Activated effector memory CD4-positive, alpha-beta T cell treated with Interleukin-2 at 50 U/mL for 16 hours (primary cell): ENCODE data around the gene ZNF165.

Experiments used
- DNase-seq: peaks from one replicate; pipeline ENCODE4 v3.0.0-alpha.2; 2020

The ZNF165 gene

DNA sequence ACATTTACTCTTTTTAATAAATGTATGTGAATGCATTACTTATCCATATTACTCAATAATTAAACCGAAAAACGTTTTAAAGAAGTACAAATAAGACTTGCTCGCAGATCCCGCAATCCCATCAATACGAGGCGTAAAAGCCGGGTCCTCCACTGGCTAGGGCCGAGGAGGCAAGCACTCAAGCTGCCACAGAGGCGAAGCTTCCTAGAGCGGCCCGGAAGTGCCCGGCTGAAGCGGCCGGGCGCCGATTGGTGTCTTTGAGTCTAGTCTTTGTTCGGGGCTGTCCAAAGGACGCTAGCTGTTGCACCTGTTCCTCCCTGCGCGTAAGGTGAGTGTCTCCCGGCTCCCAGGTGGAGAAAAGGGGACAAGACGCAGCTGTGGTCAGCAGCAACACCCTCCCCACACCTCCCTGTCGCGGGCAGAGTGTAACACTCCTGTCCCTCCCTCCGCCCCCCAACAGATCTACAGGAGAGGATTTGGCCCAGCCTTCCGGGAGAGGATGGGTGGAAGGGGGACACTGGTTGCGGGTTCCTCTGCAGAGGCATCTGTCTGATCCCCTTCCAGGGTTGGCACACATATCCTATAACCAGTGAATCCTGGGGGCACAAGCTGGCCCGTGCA lies 44.1 kb downstream of the ZNF165 start, which contains the start of gene ZSCAN16:
Gene ZSCAN16, plus strand, starts transcription at position 260 of the 621 bp plus-strand sequence. CDS start 835 bp downstream, outside the sequence.
- peak; percentile 69 for DNase-seq

DNA sequence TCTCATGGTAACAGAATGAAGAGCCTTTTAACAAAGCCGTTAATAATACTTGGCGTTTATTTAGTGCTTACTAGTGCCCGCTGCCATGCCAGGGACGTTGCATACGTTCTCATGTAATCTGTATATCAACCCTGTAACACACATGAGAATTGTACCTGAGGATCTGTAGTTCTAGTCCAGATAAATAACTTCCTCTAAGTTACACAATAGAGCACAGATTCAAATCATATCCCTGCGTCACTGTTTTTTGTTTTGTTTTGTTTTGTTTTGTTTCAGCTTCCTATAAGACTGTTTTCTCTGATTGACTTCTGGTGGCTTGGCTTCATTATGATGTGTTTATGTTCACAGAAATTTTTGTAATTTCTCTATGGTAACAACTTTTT lies 44.6 kb downstream of the ZNF165 start:
- DNase-seq = no peak

DNA sequence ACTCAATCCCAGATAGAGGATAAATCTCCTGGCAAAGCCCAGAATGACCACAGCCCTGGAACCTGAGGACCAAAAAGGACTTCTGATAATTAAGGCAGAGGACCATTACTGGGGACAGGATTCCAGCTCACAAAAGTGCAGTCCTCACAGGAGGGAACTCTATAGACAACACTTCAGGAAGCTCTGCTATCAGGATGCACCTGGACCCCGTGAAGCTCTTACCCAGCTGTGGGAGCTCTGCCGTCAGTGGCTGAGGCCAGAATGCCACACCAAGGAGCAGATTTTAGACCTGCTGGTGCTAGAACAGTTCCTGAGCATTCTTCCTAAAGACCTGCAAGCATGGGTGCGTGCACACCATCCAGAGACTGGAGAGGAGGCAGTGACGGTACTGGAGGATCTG lies 45.0 kb downstream of the ZNF165 start:
- no peak for DNase-seq

DNA sequence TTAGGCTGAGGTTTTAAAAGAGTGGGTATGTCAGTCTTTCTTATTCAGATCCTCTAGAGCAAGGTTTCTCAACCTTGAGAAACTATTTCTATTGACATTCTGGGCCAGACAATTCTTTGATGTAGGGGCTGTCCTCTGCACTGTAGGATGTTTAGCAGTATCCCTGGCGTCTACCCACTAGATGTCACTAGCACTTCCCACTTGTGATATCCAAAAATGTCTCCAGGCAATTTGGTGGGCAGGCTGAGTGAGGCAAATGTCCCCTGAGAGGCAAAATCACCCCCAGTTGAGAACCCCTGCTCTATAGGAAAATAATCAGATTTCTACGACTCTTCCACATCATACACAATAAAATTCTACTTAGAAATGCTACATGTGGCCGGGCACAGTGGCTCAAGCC lies 53.6 kb downstream of the ZNF165 start:
- DNase-seq = no peak

DNA sequence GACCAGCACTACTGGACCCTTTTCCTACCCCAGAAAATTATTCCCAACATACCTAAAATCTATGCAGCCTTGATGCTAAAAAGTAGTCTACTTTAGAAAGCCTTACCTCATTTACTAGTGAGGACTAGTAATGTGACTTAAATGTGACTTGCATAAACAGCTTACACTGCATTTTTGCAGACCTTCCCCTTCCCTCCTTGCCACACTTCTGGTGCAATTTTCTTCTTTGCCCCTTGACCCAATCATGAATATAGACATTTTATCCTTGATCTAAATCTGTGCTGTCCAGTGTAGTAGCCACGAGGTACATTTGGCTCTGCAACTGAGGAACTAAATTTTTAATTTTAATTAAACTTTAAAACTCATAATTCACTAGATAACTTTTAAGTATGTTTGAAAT lies 54.3 kb downstream of the ZNF165 start:
- DNase-seq = no peak

DNA sequence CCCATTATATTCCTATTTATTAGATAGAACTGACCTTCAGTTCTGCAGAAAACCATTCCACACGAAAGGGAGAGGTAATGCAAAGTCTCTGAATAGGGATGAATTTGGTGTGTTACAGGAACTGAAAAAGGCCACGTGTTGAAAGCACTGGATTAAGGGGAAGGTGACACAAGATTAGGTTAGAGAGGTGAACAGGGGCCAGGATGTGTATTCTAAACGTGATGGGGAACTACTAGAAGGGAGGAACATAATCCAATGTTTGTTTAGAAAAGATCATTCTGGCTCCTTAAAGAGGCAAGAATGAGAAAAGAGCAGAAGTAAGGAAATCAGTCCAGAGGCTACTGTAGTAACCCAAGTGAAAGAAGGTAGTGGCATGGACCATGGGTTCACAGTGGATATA lies 55.0 kb downstream of the ZNF165 start:
- no peak for DNase-seq

DNA sequence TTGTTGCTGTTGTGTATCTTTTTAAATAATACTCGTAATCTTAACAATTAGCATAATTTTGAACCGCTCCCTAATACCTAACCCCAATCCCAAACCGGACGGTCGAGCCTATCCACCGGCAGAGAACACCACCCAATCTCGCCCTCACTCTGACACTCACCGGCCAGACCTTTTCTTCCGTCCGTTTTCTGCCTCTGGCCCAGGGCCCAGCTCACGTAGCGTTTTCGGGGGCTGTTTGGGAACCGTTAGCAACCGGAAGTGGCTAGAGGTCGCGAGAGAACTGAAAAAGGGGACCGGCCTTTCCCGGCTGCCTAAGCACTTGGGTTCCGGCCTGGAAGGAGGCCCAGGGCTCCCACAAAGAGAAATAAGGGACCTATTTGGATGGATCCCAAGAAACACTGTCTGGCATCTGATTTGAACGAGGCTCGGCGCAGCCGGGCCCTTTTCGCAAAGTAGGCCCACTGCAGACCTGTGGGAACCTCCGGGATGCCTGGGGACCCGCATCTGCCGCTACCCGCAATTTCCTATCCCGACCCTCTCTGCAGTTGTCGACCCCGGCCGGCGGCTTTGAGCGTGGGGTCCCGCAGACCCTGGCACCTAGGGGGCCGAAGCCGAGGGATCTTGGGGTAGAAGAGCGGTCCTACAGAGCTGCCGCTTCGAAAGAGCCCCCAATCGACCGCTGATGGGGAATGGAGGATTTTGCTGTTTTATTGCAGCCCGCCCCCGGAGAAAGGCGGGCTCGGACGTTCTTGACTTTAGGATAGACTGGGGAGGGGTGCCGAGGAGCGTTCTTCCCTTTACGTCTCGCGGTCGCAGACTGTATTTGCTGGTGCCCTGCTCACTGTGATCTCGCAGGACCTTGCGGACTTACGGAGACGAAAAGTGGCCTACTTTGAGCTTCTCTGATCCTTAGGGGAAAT lies 56.5 kb downstream of the ZNF165 start:
- peak; percentile 67 for DNase-seq

DNA sequence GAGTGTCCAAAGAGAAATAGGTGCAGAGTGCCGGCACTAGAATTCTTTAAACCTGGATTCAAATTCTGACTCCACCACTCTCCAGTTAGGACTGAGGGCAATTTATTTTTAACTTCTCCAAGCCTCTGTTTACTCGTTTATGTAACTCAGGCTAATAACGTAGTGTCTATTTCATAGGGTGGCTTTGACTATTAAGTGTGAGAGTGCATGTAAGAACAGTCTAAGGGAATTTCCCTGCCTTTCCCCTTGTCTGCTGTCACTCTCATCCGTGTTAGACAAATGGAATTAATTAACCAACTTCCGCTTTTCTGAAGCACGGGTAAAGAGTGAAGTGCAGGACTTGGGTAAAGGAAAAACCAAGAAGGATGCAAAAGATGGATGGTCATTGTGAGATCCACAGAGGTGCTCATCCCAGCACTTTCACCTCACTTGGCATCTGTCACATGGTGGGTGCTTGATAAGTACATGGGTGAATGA lies 57.2 kb downstream of the ZNF165 start:
- DNase-seq = no peak
